Raji (cell line): ENCODE data around the gene AFMID.

Experiments used
- POLR2A ChIP-seq: IDR thresholded peaks from 2 replicates; pipeline ENCODE4 v1.6.1; 2011; ENCODE audit warnings: low read depth, low read length, control low read depth; ENCODE audit not compliant: insufficient read depth

The AFMID gene, protein sequence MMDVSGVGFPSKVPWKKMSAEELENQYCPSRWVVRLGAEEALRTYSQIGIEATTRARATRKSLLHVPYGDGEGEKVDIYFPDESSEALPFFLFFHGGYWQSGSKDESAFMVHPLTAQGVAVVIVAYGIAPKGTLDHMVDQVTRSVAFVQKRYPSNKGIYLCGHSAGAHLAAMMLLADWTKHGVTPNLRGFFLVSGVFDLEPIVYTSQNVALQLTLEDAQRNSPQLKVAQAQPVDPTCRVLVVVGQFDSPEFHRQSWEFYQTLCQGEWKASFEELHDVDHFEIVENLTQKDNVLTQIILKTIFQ

DNA sequence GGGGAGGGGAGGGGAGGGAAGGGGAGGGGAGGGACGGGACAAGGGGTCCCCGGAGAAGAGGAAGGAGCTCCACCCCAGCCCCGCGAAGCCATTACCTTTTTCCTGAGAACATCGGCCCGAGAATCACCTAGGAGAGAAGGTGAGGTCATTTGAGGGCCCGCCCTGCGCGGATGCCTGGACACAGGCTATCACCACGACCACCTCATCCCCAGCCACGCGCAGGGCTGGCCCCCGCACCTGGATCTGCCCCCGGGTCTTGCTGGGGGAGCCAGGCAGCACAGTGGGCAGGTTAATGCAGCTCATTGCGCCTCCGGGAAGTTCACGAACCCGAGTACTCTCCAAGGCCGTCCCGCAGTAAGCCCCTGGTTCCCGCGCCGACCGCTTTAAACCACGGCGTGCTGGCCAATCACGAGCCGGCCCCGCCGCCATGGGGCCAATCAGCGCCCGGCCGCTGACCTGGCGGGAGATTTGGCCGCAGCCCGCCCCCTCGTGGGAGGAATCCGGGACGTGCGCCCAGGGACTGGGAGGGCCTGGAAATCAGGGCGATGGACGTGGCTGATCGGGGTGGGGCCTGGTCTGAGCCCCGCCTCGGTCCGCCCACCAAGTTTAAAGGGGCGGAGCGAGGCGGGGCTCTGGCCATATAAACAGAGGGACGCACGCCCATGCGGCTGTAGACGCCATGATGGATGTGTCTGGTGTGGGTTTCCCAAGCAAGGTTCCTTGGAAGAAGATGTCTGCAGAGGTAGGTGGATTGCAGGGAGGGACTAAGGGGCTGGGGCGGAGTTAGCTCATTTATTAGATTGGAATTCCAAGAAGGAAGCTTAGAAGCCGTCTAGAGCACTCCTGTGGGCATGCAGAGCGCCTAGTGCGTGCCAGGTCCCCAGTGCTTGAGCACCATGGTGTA is at the start of gene AFMID, which contains the start of gene TK1:
TSS of gene AFMID (plus strand) at position 671 of the 904 bp plus-strand sequence. CDS start at position 680, 9 bp downstream.
TSS of gene TK1 (minus strand) at position 361 of the 904 bp plus-strand sequence. CDS start at position 303, 58 bp downstream.
- peak; percentile 97 for TF ChIP-seq POLR2A

DNA sequence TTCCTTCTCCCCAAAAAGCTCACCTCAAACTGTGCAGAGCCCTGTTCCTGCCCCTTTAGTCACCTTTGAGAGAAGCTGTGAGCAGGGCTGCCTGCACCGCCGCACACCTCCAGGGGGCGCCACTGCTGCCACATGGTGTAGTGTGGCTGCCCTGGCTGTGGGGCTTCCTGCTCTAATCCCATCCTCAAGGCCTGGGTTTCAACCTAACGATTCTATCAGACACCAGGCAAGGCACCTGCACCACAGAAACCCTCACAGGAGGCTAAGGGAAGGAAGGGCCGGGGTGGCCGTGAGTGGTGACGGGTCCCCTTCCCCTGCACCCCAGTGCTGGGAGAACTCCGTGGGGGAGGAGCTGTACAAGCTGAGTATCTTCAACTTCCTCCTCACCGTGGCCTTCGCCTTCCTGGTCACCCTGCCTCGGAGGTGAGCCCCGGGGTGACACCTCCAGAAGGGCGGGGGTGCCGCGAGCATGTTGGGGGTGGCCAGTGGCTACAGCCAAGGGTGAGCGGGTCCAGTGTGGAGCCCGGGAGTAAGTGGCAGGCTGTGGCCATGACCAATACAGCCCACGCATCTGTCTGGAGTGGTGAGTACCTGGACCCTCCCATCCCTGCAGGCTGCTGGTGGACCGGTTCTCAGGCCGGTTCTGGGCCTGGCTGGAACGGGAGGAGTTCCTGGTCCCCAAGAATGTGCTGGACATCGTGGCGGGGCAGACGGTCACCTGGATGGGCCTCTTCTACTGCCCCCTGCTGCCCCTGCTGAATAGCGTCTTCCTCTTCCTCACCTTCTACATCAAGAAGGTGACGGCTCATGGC is 49.6 kb upstream of the AFMID start:
- TF ChIP-seq POLR2A, result 0 out of 2 replicates have a peak, but pooled peaks have one; percentile 34

DNA sequence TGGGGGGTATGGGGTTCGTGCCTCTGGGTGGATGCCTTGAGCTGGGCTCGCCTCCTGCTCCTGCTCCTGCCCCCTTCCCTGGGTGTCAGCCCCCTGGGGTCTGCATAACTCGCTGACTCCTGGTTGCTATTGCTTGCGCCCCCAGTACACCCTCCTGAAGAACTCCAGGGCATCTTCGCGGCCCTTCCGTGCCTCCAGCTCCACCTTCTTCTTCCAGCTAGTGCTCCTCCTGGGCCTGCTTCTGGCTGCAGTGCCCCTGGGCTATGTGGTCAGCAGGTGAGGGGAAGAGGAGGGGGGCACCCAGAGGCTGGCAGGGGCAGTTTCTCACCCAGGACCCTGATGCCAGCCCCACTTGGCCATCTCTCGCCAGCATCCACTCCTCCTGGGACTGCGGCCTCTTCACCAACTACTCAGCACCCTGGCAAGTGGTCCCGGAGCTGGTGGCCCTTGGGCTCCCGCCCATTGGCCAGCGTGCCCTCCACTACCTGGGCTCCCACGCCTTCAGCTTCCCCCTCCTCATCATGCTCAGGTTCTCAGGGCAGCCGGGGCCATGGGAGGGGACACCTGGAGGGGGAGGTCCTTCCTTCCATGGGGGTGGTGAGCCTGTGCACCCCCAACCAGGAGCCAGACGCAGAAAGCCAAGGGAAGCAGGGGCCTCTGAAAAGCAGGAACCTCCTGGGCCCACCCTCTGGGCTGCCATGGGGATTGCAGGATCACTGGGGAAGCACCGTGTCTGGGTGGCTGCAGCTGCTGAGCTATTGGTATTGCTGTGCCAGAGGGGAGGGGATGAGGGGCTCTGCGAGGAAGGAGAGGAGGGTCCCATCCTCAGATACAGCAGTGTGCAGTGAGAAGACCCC is 48.7 kb upstream of the AFMID start:
- no peak for TF ChIP-seq POLR2A

DNA sequence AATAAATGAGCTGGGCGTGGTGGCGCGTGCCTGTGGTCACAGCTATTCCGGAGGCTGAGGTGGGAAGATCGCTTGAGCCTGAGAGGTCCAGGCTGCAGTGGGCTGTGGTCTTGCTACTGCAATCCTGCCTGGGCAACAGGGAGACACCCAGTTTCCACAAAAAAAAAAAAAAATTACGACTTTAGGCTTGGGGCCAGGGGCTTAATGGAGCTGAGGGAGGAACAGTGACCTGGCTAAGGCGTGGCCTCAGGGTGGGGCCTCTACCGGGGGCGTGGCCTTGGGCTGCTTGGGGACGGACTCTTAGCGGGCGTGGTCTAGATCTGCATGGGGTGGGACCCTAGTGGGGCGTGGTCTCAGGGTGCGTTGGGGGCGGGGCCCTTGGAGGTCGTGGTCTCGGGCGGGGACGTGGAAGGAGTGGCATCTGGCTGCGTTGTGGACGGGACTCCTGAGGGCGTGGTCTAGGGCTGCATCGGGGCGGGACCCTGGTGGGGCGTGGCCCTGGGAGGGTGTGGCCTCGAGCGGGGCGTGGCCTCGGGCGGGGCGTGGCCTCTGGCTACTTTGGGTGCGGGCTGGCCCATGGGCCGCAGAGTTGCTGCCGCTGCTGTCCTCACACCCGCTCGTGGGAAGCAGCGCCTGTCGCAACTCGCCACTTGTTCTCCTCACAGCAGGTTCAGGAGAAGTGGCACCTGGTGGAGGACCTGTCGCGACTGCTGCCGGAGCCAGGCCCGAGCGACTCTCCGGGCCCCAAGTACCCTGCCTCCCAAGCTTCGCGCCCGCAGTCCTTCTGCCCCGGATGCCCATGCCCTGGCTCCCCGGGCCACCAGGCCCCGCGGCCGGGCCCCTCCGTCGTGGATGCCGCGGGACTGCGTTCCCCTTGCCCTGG is 46.8 kb upstream of the AFMID start:
- peak; percentile 64 for TF ChIP-seq POLR2A

DNA sequence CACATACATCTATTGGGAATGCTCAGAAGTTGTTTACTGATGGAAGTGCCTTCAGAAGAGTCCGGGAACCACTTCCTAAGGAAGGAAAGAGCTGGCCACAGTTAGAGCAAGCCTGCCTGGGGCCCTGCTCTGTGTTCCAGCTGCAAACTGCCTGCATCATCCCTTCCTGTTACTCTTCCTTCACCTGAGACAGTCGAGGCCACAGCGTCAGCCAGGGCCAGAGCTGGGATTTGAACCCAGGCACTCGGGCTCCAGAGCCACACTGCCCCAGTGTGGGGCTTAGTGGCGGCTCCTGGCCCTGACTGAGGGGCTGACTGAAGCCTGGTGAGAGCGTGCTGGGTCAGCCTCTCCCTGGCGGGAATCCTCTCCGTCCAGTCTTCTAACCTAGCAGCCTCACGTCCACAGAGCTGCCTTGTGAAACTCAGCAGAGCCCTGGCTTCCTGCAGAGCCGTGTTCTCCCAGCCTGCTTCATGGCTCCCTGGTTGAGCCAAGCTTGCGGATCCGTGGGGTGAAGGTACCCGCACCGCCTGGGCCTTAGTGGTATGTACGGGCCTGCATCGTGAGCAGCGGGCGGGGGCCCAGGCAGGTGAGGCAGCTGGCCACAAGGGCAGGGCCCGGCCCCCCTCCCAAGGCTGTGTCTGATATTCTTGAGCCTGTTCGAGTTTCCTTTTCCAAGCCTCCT is 45.6 kb upstream of the AFMID start:
- TF ChIP-seq POLR2A, result no peak

DNA sequence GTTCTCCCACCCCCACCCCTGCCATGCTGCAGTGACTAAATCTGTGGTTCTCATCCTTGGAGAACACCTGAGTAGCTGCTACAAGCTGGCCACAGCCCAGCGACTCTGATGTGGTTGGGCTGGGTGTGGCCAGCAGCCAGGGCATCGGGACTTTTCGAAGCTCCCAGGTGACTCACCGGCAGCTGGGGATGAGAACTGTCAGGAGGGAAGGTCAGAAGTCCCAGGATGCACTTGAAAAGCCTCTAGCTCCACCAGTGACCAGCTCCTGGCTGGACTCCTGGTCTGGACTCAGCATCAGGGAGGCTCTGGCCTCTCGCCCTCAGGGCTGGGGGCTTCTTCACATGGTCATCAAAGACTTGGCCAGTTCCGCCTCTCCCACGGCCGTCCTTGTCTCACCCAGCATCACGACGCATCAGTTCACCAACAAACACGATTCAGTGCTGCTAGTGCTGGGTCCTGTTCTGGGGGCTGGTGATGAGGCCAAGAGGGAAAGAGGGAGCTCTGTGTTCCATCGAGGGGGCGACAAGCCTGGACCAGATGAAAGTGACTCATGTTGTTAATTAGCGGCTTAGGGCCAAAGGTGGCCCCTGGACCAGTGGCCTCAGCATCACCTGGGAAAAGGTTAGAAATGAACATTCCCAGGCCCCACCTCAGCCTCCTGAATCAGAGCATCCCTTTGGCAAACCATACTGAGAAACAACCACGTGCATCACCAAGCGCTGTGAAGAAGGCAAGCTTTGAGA is 44.9 kb upstream of the AFMID start:
- TF ChIP-seq POLR2A, result no peak

DNA sequence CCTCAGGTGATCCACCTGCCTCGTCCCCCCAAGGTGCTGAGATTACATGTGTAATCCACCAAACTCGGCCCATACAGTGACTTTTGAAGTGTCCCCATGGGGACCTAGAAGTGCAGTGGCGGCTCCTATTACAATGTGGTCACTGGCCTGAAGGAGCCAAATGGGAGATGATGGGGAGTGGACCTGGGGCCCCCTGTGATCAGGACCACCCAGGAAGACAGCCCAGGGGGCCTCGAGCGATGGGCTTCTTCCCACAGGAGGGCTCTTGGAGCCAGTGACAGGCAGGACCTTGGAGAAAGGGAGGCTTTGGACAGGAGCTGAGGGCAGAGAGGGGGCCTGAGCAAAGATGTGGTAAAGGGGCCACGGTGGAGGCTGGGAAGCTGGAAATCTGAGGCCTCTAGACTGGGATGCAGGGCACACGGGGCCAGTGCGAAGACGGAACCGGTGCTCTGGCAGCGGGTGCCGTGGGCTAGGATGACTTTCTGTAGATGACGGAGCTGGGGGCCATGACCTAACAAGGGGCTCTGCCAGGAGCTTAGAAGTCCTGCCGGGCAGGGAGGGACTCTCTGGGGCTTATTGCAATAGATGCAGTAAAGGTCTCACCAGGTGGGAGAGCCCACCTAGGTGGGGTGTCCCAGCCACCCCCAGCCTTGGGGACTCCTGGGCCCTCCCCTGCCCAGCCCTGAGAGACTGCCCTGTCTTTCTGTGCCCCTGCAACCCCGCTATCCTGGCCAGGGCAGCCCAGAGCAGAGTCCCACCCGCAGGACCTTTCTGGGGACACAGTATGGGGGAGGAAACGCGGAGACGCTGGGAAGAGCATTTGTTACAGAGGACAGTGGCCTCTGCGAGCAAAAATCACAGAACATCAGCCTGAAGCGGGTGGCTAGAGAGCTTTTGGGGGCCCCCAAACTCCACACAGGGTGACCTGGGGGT is 43.7 kb upstream of the AFMID start:
- no peak for TF ChIP-seq POLR2A

DNA sequence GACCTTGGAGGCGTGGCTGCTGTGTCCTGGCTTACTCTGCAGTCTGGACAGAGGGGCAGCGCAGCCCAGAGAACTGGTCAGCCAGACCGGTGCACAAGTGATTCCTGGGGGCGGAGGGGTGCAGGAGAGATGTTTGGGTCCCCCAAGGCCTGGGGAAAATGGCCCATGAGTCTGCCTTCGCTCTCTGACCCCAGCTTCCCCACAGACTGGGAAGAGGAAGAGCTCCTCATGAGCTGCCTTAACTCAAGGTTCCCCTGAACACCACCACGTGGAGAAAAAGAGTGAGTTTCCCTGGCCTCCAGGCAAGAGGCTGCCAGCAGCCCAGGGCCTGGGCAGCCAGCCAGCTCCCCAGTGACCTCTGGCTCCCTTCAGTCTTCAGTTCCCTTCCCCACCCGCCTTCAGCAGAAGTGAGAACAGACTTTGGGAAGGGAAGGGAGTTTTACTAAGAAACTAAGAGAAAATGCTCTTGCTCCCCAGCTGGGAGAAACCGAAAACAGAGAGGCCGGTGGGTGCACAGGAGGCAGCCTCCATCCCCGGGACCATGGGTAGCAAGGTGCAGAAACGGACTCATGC is 42.9 kb upstream of the AFMID start:
- TF ChIP-seq POLR2A, result no peak

DNA sequence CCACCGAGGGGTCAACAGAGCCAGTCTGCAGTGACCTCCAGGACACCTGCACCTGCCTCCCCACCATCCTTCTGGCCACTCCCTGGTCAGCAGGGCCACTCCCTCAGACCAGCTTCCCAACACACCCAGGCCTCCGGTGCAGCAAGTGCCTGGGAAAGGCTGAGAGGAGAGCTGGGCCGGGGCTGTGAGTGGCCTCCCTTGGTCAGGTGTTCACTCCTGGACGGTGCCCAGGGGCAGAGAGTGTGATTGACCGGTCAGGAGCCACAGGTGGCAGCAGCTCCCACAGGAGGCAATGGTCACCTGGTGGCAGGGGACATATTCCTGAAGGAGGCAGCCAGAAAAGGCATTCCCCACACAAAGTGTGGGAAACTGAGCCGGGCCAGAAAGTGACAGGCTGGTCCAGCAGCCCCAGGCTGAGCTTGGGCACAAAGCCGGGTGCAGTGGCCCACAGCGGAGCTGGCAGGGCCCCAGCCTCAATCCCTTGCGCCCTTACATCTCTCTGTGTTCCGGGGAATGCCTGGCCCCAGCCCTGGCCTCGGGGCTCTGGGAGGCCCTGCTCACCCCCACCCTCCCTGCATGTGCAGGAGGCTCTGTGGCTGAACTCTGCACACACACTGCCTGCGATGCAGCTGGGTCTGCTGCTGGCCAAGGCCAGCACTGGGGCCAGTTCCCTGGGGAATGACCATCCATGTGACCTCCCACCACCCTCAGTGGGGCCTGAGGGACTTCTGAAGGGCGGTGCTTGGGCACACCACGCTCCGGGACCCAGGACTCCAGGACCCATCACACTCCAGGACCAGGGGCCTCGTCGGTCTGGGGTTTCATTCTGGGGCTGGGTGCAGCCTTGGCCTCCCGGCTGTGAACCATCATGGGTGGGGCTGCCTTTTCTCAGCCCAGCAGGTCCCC is 42.2 kb upstream of the AFMID start:
- no peak for TF ChIP-seq POLR2A

DNA sequence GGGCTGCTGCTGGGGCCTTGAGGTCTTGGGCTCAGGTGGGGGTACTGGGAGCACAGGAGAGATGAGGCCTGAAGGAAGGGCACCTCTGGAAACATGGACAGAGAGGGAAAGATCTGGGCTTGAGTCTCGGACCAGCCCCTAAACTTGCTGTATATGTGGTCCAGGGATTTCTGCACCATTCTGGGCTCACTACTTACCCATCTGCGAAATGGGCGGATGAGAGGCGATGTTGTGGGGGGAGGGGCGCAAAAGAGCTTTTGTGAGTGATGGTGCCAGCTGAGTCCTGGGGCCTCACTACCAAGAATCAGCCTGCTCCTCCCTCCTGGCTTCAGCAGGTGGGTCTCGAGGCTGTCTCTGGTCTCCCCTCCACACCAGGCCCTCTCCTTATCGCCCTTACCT is 40.7 kb upstream of the AFMID start:
- no peak for TF ChIP-seq POLR2A
